HepG2 (cell line): Measurements from ENCODE around the gene SYNGR4. TPM values are rescaled to one million over a fixed set of nuclear protein-coding genes. Genes with fewer than 3 reads are reported as not detected.

Experiments
- ATAD3A ChIP-seq: sonication (generic); formaldehyde crosslinking; IDR thresholded peaks from 2 replicates; pipeline ENCODE4 v1.4.0; 2020; ENCODE audit warnings: missing genetic modification reagents
- ATRX ChIP-seq: sonication (generic); formaldehyde crosslinking; IDR thresholded peaks from 2 replicates; pipeline ENCODE4 v1.4.0; 2020; ENCODE audit warnings: missing genetic modification reagents, borderline replicate concordance
- HNRNPUL1 ChIP-seq: fragments of 200-400 bp; formaldehyde crosslinking; IDR thresholded peaks from 2 replicates; pipeline ENCODE4 v1.6.1; 2017; ENCODE audit warnings: low read depth, mild to moderate bottlenecking, low read length, moderate library complexity
- IRF2 ChIP-seq: IDR thresholded peaks from 2 replicates; pipeline ENCODE4 v1.6.1; 2018; ENCODE audit warnings: missing genetic modification reagents, missing compliant biosample characterization
- KLF15 ChIP-seq: sonication (generic); formaldehyde crosslinking; IDR thresholded peaks from 2 replicates; pipeline ENCODE4 v1.8.1; 2023; ENCODE audit warnings: borderline replicate concordance, mild to moderate bottlenecking, inconsistent platforms, missing genetic modification reagents, mixed read lengths
- MEIS2 ChIP-seq: sonication (generic); formaldehyde crosslinking; IDR thresholded peaks from 2 replicates; pipeline ENCODE4 v1.9.0; 2021; ENCODE audit warnings: mild to moderate bottlenecking, missing genetic modification reagents
- POGK ChIP-seq: sonication (generic); formaldehyde crosslinking; conservative IDR thresholded peaks from 2 replicates; pipeline ENCODE4 v1.8.0; 2022; ENCODE audit warnings: mild to moderate bottlenecking, moderate library complexity, missing genetic modification reagents
- SALL2 ChIP-seq: sonication (generic); formaldehyde crosslinking; IDR thresholded peaks from 2 replicates; pipeline ENCODE4 v1.8.1; 2023; ENCODE audit warnings: mild to moderate bottlenecking, missing genetic modification reagents, inconsistent platforms
- ZHX2 ChIP-seq, 2 experiments: sonication (generic) in 1 of 2; formaldehyde crosslinking in 1 of 2; IDR thresholded peaks; 2 replicates each; pipeline versions ENCODE4 v1.6.1 to v1.9.0; 2014 to 2022; ENCODE audit warnings: antibody characterized with exemption in 1 of 2, borderline replicate concordance in 1 of 2, inconsistent platforms in 1 of 2, low read depth in 1 of 2, missing genetic modification reagents in 1 of 2
- ZNF138 ChIP-seq: sonication (generic); formaldehyde crosslinking; IDR thresholded peaks from 2 replicates; pipeline ENCODE4 v1.5.0; 2020; ENCODE audit warnings: mild to moderate bottlenecking, low read depth, missing genetic modification reagents
- ZNF382 ChIP-seq: sonication (generic); formaldehyde crosslinking; IDR thresholded peaks from 2 replicates; pipeline ENCODE4 v1.5.0; 2020; ENCODE audit warnings: missing genetic modification reagents, mild to moderate bottlenecking, borderline replicate concordance
- ZNF563 ChIP-seq: sonication (generic); formaldehyde crosslinking; IDR thresholded peaks from 2 replicates; pipeline ENCODE4 v1.8.0; 2022; ENCODE audit warnings: mild to moderate bottlenecking, moderate library complexity, missing genetic modification reagents
- ZNF639 ChIP-seq: conservative IDR thresholded peaks from 2 replicates; pipeline ENCODE4 v1.6.1; 2018; ENCODE audit warnings: missing genetic modification reagents
- ZNF678 ChIP-seq: sonication (generic); formaldehyde crosslinking; IDR thresholded peaks from 2 replicates; pipeline ENCODE4 v1.4.0; 2020; ENCODE audit warnings: mild to moderate bottlenecking, missing genetic modification reagents
- ZSCAN25 ChIP-seq: sonication (generic); formaldehyde crosslinking; IDR thresholded peaks from 2 replicates; pipeline ENCODE4 v1.8.0; 2022; ENCODE audit warnings: mild to moderate bottlenecking, missing genetic modification reagents
- ZSCAN30 ChIP-seq: sonication (generic); formaldehyde crosslinking; IDR thresholded peaks from 2 replicates; pipeline ENCODE4 v1.5.0; 2020; ENCODE audit warnings: mild to moderate bottlenecking, missing genetic modification reagents
- ZZZ3 ChIP-seq: sonication (generic); formaldehyde crosslinking; IDR thresholded peaks from 2 replicates; pipeline ENCODE4 v1.4.0; 2020; ENCODE audit warnings: missing genetic modification reagents, mild to moderate bottlenecking, borderline replicate concordance
- polyA plus RNA-seq, 8 experiments: library from polyadenylated mRNA; depleted of rRNA in 3 of 8; stranded (reverse) in 7 of 8; unstranded in 1 of 8; fragments of >200 nt; fragmentation: Illumina TruSeq in 4 of 8; extraction: Trizol in 4 of 8; gene quantifications; 2 replicates each; pipeline versions ENCODE4 v1.2.1 to v1.2.3, GENCODE V29; 2011 to 2016; ENCODE audit warnings: low read depth in 4 of 8, missing spikeins in 1 of 8, mixed read lengths in 1 of 8; ENCODE audit not compliant: insufficient read depth in 1 of 8
- total RNA-seq, 5 experiments: library from RNA; depleted of rRNA; stranded (reverse); fragments of >200 nt; fragmentation: Illumina TruSeq; extraction: Trizol; gene quantifications; 2 replicates each; pipeline ENCODE4 v1.2.3, GENCODE V29; 2016; ENCODE audit warnings: low read depth in 1 of 5
- TF ChIP-seq, protein P1 (sequence below): sonication (generic); formaldehyde crosslinking; conservative IDR thresholded peaks from 2 replicates; pipeline ENCODE4 v1.8.0; 2022; ENCODE audit warnings: missing genetic modification reagents

SYNGR4 gene
- total and polyA plus RNA-seq, 2 of the 13 experiments (the other 11 are each of a cell fraction or from before 2014, with no cell fraction given) = not detected

DNA sequence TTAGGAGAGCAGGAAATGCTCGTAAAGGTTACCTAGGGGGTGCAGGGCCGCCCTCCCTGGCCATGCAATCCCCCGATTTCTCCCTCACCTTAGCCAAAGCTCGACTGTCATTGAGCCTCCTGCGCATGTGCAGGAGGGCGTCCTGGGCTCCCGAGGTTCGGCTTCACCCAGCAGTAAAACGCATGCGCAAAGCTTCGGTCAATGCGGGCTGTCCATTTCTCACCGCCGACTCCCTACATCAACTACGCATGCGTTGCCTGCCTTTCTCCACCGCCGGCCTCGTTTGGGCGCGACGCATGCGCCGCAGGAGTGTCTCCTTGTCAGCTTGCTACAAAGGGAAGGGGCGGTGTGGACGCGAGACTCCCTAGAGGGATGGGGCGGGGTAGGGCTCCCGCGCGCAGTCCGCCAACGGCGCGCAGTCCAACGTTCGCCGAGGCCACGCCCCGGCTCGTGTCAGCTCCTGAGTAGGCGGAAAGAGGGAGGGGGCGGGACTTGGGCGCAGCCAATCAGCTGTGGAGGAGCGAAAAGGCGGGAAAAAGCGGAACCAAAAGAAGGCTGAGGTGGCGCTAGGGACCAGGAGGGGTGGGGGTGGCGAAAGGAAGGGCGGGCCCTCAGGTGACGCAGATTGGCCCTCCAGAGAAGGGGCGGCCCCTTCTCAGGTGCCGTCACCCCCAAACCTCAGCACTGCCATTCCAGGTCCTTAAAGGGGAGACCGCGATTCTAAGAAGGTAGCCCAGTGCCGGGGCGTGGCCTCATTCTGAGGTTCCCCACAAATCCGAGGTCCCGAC is at the start of gene SYNGR4, which contains the start of gene TMEM143 (continued):
- TF ChIP-seq KLF15 (CRISPR knock-in tag) (no peak), MEIS2 (CRISPR knock-in tag) (no peak), ZSCAN25 (CRISPR knock-in tag) (peak; percentile 44; the same call in 1 of the 2 replicates), ZHX2 (IDR thresholded peaks at IDR 0.05; ENCODE audit: low read depth) (no peak), ZHX2 (CRISPR knock-in tag; IDR thresholded peaks at IDR 0.05; ENCODE audit: borderline replicate concordance) (no peak), SALL2 (CRISPR knock-in tag) (peak; percentile 16; the same call in 1 of the 2 replicates), ZZZ3 (CRISPR knock-in tag) (no peak), ATRX (CRISPR knock-in tag) (no peak), POGK (CRISPR knock-in tag) (0 out of 2 replicates have a peak, but pooled peaks have one; percentile 11), ZNF639 (CRISPR knock-in tag) (0 out of 2 replicates have a peak, but pooled peaks have one; percentile 29), ZNF563 (peak; percentile 93), ZSCAN30 (CRISPR knock-in tag) (no peak), ZNF138 (CRISPR knock-in tag) (peak; percentile 85; the same call in 1 of the 2 replicates), HNRNPUL1 (no peak), ZNF382 (CRISPR knock-in tag) (no peak), ATAD3A (CRISPR knock-in tag) (no peak), ZNF678 (CRISPR knock-in tag) (no peak), IRF2 (CRISPR knock-in tag) (no peak)
- TF ChIP-seq, protein P1, sequence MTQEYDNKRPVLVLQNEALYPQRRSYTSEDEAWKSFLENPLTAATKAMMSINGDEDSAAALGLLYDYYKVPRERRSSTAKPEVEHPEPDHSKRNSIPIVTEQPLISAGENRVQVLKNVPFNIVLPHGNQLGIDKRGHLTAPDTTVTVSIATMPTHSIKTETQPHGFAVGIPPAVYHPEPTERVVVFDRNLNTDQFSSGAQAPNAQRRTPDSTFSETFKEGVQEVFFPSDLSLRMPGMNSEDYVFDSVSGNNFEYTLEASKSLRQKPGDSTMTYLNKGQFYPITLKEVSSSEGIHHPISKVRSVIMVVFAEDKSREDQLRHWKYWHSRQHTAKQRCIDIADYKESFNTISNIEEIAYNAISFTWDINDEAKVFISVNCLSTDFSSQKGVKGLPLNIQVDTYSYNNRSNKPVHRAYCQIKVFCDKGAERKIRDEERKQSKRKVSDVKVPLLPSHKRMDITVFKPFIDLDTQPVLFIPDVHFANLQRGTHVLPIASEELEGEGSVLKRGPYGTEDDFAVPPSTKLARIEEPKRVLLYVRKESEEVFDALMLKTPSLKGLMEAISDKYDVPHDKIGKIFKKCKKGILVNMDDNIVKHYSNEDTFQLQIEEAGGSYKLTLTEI (CRISPR knock-in tag) = no peak
